ENCODE results near the gene ST7L.
A peak's percentile ranks its signal among the peaks of the same experiment; 100 is the strongest.
"Not testable (repeated sequence)": the region's sequence is repeated elsewhere in the genome, so short reads cannot be mapped to it uniquely, and the experiment has no call there.

The ST7L gene

GRCh38 chr1:112501810-112502641 lies 116.9 kb downstream of the ST7L start:
- peak; percentile 47 for DNase-seq (ENCODE audit: insufficient read length, low spot score)
- TF ChIP-seq SPI1 (IDR thresholded peaks at IDR 0.05; ENCODE audit: low read depth, low read length): no peak
- TF ChIP-seq POU2F2 (IDR thresholded peaks at IDR 0.05; ENCODE audit: low read depth, low read length): 0 out of 2 replicates have a peak, but pooled peaks have one; percentile 12
- peak; percentile 73 for FAIRE-seq

DNA sequence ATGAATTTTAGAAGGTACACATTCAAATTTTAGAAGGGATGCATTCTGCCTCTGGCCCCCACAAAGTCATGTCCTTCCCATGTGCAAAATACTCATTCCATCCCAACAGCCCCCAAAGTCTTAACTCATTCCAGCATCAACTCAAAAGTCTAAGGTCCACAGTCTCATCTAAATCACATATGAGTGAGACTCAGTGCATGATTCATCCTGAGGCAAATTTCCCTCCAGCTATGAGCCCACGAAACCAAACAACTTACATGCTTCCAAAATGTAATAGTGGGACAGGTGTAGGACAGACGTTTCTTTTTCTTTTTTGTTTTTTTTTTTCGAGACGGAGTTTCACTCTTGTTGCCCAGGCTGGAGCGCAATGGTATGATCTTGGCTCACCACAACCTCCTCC lies 122.7 kb downstream of the ST7L start:
- no peak for FAIRE-seq
- no peak for DNase-seq (ENCODE audit: insufficient read length, low spot score)
- no peak for TF ChIP-seq TAF1 (IDR thresholded peaks at IDR 0.05; ENCODE audit: low read depth, low read length)
- no peak for TF ChIP-seq PAX5 (IDR thresholded peaks at IDR 0.05; ENCODE audit: insufficient read depth, low read length, severe bottlenecking)
- TF ChIP-seq POU2F2 (IDR thresholded peaks at IDR 0.05; ENCODE audit: low read depth, low read length): no peak
- no peak for TF ChIP-seq SPI1 (IDR thresholded peaks at IDR 0.05; ENCODE audit: low read depth, low read length)
- TF ChIP-seq POLR2AphosphoS5 (IDR thresholded peaks at IDR 0.05; ENCODE audit: low read depth, low read length): no peak
- no peak for TF ChIP-seq POLR2A (IDR thresholded peaks at IDR 0.05; ENCODE audit: low read depth, low read length)

GRCh38 chr1:112493351-112493750 lies 125.6 kb downstream of the ST7L start:
- no peak for DNase-seq (ENCODE audit: insufficient read length, low spot score)
- TF ChIP-seq POLR2AphosphoS5 (IDR thresholded peaks at IDR 0.05; ENCODE audit: low read depth, low read length) (no peak), TAF1 (IDR thresholded peaks at IDR 0.05; ENCODE audit: low read depth, low read length) (no peak), PAX5 (IDR thresholded peaks at IDR 0.05; ENCODE audit: insufficient read depth, low read length, severe bottlenecking) (no peak), POLR2A (IDR thresholded peaks at IDR 0.05; ENCODE audit: low read depth, low read length) (no peak), POU2F2 (IDR thresholded peaks at IDR 0.05; ENCODE audit: low read depth, low read length) (no peak), SPI1 (IDR thresholded peaks at IDR 0.05; ENCODE audit: low read depth, low read length) (no peak)
- no peak for FAIRE-seq

GRCh38 chr1:112492076-112492475 lies 126.9 kb downstream of the ST7L start:
- TF ChIP-seq TAF1 (IDR thresholded peaks at IDR 0.05; ENCODE audit: low read depth, low read length) (no peak), POU2F2 (IDR thresholded peaks at IDR 0.05; ENCODE audit: low read depth, low read length) (no peak), SPI1 (IDR thresholded peaks at IDR 0.05; ENCODE audit: low read depth, low read length) (no peak), PAX5 (IDR thresholded peaks at IDR 0.05; ENCODE audit: insufficient read depth, low read length, severe bottlenecking) (no peak), POLR2A (IDR thresholded peaks at IDR 0.05; ENCODE audit: low read depth, low read length) (no peak), POLR2AphosphoS5 (IDR thresholded peaks at IDR 0.05; ENCODE audit: low read depth, low read length) (no peak)
- DNase-seq (ENCODE audit: insufficient read length, low spot score): no peak
- FAIRE-seq: no peak

DNA sequence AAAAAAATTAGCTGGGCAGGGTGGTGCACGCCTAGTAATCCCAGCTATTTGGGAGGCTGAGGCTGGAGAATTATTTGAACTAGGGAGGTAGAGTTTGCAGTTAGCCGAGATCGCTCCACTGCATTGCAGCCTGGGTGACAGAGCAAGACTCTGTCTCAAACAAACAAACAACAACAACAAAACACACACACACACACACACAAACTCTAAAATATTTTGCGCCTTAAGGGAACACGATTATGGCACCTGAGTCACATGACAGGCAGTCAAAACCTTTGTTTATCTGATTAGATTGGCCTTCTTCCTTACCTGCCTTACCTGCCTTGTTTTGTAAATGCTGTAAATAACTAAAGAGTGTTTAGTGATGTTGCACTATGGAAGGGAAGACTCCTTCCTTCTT lies 130.8 kb downstream of the ST7L start:
- DNase-seq (ENCODE audit: insufficient read length, low spot score): no peak
- FAIRE-seq: no peak
- TF ChIP-seq SPI1 (IDR thresholded peaks at IDR 0.05; ENCODE audit: low read depth, low read length) (no peak), PAX5 (IDR thresholded peaks at IDR 0.05; ENCODE audit: insufficient read depth, low read length, severe bottlenecking) (no peak), POU2F2 (IDR thresholded peaks at IDR 0.05; ENCODE audit: low read depth, low read length) (no peak), TAF1 (IDR thresholded peaks at IDR 0.05; ENCODE audit: low read depth, low read length) (no peak), POLR2AphosphoS5 (IDR thresholded peaks at IDR 0.05; ENCODE audit: low read depth, low read length) (no peak), POLR2A (IDR thresholded peaks at IDR 0.05; ENCODE audit: low read depth, low read length) (no peak)

- DNase-seq (ENCODE audit: insufficient read length, low spot score); FAIRE-seq: not testable (repeated sequence)
Observed at GRCh38 chr1:112487686-112488085, 131.3 kb downstream of the ST7L start.

DNA sequence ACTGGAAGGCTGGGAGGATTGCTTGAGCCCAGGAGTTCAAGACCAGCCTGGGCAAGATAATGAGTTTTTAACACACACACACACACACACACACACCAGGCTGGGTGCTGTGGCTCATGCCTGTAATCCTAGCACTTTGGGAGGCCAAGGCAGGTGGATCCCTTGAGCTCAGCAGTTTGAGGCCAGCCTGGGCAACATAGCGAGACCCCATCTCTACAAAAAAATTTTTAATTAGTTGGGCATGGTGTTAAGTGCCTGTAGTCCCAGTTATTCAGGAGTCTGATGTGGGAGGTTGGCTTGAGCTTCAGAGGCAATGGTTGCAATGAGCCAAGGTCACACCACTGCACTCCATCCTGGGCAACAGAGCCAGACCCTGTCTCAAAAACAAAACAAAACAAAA lies 132.9 kb downstream of the ST7L start:
- FAIRE-seq; DNase-seq (ENCODE audit: insufficient read length, low spot score): not testable (repeated sequence)

DNA sequence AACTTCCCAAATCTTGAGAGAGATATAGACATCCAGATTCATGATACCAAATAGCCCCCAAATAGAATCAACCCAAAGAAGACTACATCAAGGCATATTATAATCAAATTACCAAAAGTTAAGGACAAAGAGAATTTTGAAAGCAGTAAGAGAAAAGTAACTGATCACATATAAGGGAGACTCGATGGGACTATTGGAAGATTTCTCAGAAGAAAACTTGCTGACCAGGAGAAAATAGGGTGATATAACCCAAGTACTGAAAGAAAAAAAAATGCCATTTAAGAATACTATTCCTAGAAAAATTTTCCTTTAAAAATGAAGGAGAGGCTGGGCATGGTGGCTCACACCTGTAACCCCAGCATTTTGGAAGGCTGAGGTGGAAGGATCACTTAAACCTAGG lies 140.6 kb downstream of the ST7L start:
- TF ChIP-seq POU2F2 (IDR thresholded peaks at IDR 0.05; ENCODE audit: low read depth, low read length): no peak
- TF ChIP-seq PAX5 (IDR thresholded peaks at IDR 0.05; ENCODE audit: insufficient read depth, low read length, severe bottlenecking): no peak
- TF ChIP-seq TAF1 (IDR thresholded peaks at IDR 0.05; ENCODE audit: low read depth, low read length): no peak
- TF ChIP-seq SPI1 (IDR thresholded peaks at IDR 0.05; ENCODE audit: low read depth, low read length): no peak
- no peak for TF ChIP-seq POLR2A (IDR thresholded peaks at IDR 0.05; ENCODE audit: low read depth, low read length)
- TF ChIP-seq POLR2AphosphoS5 (IDR thresholded peaks at IDR 0.05; ENCODE audit: low read depth, low read length): no peak
- DNase-seq (ENCODE audit: insufficient read length, low spot score) (no peak), FAIRE-seq (no peak)

DNA sequence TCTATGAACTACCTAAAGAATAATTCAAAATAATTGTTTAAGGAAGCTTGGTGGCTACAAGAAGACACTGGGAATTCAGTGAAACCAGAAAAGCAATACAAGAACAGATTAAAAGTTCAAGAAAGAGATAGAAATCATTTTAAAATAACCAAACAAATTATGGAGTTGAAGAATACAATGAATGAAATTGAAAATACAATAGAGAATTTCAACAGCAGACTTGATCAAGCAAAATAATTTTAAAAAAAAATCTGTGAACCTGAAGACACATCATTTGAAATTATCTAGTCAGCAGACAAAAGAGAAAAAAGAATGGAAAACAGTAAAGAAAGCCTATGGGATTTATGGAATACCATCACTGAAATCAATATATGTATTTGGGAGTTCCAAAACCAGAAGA lies 141.4 kb downstream of the ST7L start:
- TF ChIP-seq TAF1 (IDR thresholded peaks at IDR 0.05; ENCODE audit: low read depth, low read length) (no peak), POU2F2 (IDR thresholded peaks at IDR 0.05; ENCODE audit: low read depth, low read length) (no peak), SPI1 (IDR thresholded peaks at IDR 0.05; ENCODE audit: low read depth, low read length) (no peak), POLR2AphosphoS5 (IDR thresholded peaks at IDR 0.05; ENCODE audit: low read depth, low read length) (no peak)
- FAIRE-seq (no peak), DNase-seq (ENCODE audit: insufficient read length, low spot score) (no peak)

All from GM12891 (cell line).